HG02840 (cell line): ENCODE results near the gene TCF4.
A peak's percentile ranks its signal among the peaks of the same experiment; 100 is the strongest.

Experiments used
- ATAC-seq: cut with Tn5 transposase; IDR thresholded peaks from one replicate; pipeline ENCODE4 v1.9.1; 2021; ENCODE audit warnings: mild to moderate bottlenecking, moderate library complexity, moderate number of reproducible peaks; ENCODE audit not compliant: unreplicated experiment, low FRiP score

TCF4 gene

DNA sequence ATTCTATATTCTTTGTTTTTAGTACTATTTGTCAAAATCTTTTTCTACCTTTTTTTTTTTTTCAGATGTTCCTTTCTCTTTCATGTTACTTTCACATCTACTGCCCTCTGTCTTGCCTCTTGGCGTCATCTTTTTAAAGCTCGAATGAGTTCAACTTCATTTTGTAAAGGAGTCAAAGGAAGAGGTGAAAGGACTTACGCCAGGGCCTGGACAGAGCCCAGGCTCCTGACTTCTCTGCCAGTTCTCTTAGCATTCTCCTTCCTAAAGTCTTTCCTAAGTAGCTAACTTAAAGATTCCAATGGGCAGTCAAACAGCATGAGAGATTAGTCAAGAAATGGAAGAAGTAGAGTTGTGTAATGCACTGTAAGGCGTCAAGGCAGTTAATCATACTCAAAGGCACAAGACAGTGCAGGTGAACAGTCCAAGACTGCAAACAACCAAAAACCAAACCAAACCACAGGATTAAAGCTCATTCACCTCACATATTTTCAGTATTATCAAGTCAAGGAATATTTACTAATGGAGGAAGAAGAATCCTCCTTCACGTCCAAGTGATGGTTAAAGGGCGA is 301.7 kb downstream of the TCF4 start:
- no peak for ATAC-seq

- ATAC-seq: no peak
Measured at GRCh38 chr18:55284614-55285013, 303.4 kb downstream of the TCF4 start.

DNA sequence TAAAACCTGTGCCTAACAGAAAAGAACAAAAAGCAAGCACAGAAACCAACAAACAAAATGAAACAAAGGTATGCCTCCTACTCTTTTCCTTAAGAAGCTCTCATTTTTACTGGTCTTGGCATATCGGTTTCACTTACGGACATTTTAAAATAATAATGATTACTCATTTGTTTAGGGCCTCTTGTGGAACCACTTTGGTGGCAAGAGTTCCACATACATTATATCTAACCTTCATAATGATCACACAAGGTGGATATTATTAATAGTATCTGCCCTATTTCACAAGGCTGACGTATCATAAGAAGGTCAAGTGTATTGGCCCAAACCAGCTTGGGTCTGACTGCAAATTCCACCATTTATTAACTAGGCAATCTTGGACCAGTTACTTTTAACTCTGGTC is 304.7 kb downstream of the TCF4 start:
- ATAC-seq: no peak

DNA sequence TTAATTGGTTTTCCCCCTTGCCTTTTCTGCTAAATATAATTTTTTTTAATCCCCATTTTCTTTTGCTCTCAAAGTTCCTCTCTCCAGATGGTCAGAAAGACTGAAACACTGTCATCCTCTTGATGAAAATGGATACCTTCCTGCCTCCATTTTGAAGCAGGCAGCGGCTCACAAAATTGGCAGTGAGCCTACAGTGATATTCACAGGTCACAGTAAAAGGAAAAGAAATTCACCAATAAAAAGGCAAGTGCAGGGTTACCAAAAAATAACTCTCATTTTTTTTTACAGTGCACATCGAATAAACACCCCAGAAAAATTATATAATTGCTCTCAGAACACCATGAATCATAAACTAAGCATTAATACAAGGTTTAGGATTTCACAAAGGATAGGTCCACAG is 307.5 kb downstream of the TCF4 start:
- ATAC-seq: no peak

GRCh38 chr18:55275039-55275901 is 312.7 kb downstream of the TCF4 start:
- ATAC-seq: no peak

DNA sequence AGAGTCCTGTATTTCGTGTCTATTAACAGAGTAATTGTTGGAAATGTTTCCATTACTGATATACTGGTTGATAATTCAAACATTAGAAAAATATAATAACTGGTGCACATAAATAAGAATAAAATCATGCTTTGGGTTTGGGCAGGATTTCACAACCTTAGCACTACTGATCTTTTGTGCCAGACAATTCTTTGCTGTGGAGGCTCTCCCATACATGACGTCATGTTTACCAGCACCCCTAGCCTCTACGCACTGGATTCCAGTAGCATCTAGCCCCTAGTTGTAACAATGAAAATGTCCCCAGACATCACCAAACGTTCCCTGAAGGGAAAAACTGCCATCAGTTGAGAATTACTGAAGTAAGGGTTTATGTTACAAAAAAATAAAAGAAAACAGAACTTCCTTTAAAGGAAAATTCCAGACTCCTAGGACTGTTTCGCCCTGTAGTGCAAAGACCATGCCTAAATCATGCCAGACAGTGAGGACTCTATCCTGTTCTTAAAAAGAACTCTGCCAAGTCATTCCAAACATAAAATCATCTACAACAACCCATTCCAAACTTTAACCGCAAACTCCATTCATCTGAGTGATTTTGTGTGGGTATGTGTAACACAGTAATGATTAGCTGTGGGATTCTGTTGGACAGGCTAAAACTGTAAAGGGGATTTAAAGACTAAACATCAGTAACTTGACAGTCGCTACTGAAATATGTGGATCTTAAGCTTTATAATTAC is 315.3 kb downstream of the TCF4 start:
- ATAC-seq: no peak

GRCh38 chr18:55269622-55270021 is 318.4 kb downstream of the TCF4 start:
- ATAC-seq: no peak

GRCh38 chr18:55268628-55269275 is 319.2 kb downstream of the TCF4 start:
- ATAC-seq: no peak

- peak; percentile 89 for ATAC-seq
Measured at GRCh38 chr18:55268151-55268601, 319.8 kb downstream of the TCF4 start.

- no peak for ATAC-seq
Measured at GRCh38 chr18:55266981-55267380, 321.0 kb downstream of the TCF4 start.

DNA sequence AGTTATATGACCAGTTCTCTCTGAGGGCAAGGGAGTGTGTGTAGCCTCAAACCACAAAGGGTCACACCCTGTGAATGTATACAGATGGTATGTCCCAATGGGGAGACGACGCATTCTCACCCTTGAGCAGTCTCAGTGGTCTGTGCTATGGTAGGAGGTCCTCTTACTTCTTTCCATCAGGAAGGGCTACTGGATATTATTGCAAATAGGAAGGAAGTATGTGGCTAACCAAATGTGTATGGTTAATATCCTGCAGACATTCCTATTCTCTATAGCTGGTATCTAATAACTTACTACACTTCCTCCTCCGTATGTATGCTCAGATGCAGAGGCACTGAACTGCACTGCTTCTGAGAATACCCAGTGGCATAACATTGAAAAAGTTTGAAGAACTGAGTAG is 322.0 kb downstream of the TCF4 start:
- ATAC-seq: no peak

GRCh38 chr18:55265130-55265675 is 322.8 kb downstream of the TCF4 start:
- no peak for ATAC-seq

GRCh38 chr18:55264108-55264507 is 323.9 kb downstream of the TCF4 start:
- ATAC-seq: no peak

- no peak for ATAC-seq
Measured at GRCh38 chr18:55262021-55262560, 325.9 kb downstream of the TCF4 start.

DNA sequence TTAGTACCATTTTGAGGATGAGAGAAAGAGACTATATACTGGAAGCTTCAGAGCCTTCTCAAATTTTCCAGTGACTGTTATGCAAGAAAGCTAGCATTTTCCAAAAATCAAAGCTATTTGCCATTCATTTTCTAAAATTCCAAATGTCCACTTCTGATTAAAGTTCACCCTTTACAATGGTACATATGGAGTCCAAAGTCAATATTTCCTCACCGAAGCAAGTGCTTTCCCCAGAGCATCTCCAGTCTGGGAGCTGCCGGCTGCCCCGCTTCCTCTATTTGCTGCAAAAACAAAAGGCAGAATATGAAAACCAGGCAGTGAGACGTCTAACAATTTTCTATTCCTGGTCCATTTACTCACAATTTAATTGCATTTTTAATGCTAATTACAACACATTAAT is 326.7 kb downstream of the TCF4 start:
- ATAC-seq: no peak

- ATAC-seq: no peak
Measured at GRCh38 chr18:55258088-55258487, 329.9 kb downstream of the TCF4 start.

GRCh38 chr18:55256929-55257289 is 331.1 kb downstream of the TCF4 start:
- no peak for ATAC-seq

DNA sequence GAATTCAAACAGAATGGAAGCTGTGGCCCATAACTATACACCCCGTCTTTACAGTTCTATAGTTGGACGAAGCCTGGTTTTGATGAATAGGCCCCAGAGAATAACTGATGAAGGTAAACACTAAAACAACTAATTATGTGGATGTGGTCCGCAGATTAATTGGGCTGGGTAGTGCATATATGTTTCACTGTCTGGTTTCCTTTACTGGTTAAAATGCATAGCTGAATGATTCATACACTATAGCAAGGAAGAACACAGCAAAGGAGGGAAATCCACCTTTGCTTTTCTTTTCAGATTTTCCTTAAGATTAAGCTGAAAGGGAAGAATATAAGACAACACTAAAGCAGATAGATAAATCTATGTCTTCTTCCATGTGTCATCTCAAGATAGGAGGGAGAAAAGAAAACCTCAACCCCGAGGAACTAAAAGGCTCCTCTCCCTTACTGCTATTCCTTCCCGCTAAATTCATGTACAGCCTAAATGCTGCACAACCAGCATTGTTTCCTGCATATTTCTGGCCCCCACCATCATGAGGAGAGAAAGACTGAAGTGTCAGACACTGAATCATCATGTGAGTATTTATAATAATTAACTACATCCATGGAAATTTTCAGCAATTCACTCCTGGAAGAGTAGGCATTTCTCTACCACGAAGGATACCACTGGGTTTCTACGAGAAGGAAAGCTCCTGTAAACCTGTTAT is 331.6 kb downstream of the TCF4 start:
- ATAC-seq: no peak

GRCh38 chr18:55253814-55254213 is 334.2 kb downstream of the TCF4 start:
- ATAC-seq: no peak

DNA sequence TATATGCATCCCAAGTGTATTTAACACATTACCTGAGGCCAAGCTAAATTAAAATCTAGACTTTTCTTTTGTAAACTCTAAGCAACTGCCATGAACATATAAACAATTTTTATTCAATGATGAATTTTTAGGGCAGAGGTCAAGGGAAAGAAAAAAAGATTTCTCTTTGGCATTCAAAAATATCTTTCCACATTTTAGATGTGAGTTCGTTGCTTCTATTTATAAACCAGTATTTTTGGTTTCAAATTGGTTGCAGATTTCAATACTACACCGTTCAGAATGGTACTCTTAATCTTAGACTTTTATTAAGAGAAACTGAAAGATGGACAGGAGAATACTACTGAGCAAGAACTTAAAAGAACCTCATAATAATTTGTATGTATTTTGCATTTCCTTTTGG is 335.1 kb downstream of the TCF4 start:
- no peak for ATAC-seq
